NCI-H1436 (cell line): ENCODE measurements around the gene OR4K2.
"Not testable (repeated sequence)": the region's sequence is repeated elsewhere in the genome, so short reads cannot be mapped to it uniquely, and the experiment has no call there.

ENCODE experiments used
- DNase-seq: peaks from one replicate; lab custom pipeline; 2025; lab: John Stamatoyannopoulos, UW

The OR4K2 gene

GRCh38 chr14:19874842-19875241, at the start of gene OR4K2:
TSS of gene OR4K2 (plus strand) at chr14:19875142. CDS start at chr14:19876268, 1,126 bp downstream.
- no peak for DNase-seq

DNA sequence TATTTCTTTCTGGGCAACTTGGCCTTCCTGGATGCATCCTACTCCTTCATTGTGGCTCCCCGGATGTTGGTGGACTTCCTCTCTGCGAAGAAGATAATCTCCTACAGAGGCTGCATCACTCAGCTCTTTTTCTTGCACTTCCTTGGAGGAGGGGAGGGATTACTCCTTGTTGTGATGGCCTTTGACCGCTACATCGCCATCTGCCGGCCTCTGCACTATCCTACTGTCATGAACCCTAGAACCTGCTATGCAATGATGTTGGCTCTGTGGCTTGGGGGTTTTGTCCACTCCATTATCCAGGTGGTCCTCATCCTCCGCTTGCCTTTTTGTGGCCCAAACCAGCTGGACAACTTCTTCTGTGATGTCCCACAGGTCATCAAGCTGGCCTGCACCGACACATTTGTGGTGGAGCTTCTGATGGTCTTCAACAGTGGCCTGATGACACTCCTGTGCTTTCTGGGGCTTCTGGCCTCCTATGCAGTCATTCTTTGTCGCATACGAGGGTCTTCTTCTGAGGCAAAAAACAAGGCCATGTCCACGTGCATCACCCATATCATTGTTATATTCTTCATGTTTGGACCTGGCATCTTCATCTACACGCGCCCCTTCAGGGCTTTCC, 47.2 kb upstream of the OR4K2 start:
- DNase-seq: not testable (repeated sequence)

GRCh38 chr14:19828314-19828713, 46.6 kb upstream of the OR4K2 start:
- no peak for DNase-seq

GRCh38 chr14:19834203-19834848, 40.6 kb upstream of the OR4K2 start:
- not testable (repeated sequence) for DNase-seq

- DNase-seq: no peak
Measured at GRCh38 chr14:19838433-19838832, 36.5 kb upstream of the OR4K2 start.

GRCh38 chr14:19851365-19851764, 23.6 kb upstream of the OR4K2 start:
- DNase-seq: no peak

DNA sequence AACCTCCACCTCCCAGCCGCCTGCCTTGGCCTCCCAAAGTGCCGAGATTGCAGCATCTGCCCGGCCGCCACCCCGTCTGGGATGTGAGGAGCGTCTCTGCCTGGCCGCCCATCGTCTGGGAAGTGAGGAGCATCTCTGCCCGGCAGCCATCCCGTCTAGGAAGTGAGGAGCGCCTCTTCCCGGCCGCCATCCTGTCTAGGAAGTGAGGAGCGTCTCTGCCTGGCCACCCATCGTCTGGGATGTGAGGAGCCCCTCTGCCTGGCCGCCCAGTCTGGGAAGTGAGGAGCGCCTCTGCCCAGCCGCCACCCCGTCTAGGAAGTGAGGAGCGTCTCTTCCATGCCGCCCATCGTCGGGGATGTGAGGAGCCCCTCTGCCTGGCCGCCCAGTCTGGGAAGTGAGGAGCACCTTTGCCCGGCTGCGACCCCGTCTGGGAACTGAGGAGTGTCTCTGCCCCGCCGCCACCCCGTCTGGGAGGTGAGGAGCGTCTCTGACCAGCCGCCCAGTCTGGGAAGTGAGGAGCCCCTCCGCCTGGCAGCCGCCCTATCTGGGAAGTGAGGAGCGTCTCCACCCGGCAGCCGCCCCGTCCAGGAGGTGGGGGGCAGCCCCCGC, 8.8 kb upstream of the OR4K2 start:
- DNase-seq: not testable (repeated sequence)

- no peak for DNase-seq
Measured at GRCh38 chr14:19873178-19873577, 1.8 kb upstream of the OR4K2 start.

- no peak for DNase-seq
Measured at GRCh38 chr14:19878029-19878642, 3.2 kb downstream of the OR4K2 start.

DNA sequence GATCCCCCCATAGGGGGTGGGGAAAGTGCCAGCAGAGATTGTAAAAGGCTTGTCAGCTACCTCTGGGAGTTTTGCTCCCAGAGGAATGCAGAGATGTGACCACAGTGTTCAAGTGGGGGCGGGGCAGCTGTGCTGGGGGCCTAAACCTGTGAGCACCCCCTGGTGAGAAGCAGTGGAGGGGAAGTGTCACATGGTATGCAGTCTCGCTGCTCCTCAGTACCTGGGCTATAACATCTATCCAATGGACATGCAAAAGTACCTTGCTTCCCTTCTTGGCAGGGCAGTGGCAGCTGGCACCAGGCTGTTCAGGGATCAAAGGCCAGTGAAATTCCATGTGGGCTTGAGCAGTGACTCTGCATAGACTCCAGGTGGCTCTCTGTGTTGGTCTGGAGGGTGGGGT, 20.3 kb downstream of the OR4K2 start:
- no peak for DNase-seq

GRCh38 chr14:19900999-19901398, 26.1 kb downstream of the OR4K2 start:
- DNase-seq: no peak

DNA sequence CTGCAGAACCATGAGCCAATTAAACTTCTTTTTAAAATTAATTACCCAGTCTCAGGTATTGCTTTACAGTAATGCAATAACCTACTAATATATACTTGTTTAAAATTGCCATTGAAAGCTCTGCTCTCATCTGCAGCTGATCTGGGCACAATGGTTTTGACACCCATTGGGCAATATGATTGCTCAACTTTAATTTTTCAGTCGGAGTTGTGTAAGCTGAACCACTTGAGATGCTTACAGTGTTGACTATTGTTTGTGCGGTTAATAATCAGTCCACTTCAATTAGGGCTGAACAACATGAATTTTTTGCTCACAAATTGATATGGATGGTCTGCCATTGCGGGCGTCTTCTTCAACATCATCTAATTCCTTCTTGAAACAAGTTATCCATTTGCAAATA, 27.5 kb downstream of the OR4K2 start:
- no peak for DNase-seq

- DNase-seq: no peak
Measured at GRCh38 chr14:19906665-19907064, 31.7 kb downstream of the OR4K2 start.

GRCh38 chr14:19911114-19911513, 36.2 kb downstream of the OR4K2 start:
- DNase-seq: no peak

DNA sequence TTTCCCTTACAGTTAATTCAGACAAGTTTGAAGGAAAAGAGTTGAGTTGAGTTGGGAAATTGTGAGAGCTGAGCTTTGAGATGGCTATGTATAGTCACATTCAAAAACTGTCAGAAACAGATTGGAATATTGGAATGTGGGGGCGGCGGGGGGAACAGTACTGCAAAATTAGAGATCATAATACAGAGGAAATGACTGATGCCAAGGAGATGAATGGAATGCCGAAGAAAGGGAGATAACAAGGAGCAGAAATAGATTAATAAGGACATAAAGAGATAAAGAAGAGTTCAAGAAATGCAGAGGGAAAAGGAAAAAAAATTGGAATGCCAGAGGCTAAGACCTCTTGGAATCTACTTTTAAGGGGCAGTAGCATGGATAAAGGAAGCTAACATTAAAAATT, 42.3 kb downstream of the OR4K2 start:
- DNase-seq: no peak

DNA sequence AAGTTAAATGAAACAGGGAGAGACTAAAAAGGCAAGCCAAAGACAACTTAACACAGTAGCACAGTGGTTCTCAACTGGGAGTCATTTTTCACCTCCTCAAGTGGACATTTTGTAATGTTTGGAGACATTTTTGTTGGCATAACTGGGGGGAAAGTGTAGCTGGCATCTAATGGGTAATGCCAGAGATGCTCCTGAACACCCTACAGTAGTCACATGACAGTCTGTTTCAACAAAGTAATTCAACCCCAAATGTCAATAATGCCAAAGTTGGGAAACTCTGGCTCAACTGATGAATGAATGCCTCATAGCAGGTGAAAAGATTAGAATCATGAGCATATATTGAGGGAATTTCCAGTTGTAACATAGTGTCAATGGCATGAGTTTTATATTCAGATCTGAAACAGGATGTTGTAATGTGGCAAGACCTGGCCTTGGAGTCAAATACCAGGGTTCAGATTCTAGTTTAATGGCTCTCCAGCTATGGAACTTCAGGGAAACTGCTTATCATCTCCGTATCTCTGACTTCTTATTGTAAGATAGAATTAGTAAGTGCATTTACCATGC, 43.1 kb downstream of the OR4K2 start:
- no peak for DNase-seq

DNA sequence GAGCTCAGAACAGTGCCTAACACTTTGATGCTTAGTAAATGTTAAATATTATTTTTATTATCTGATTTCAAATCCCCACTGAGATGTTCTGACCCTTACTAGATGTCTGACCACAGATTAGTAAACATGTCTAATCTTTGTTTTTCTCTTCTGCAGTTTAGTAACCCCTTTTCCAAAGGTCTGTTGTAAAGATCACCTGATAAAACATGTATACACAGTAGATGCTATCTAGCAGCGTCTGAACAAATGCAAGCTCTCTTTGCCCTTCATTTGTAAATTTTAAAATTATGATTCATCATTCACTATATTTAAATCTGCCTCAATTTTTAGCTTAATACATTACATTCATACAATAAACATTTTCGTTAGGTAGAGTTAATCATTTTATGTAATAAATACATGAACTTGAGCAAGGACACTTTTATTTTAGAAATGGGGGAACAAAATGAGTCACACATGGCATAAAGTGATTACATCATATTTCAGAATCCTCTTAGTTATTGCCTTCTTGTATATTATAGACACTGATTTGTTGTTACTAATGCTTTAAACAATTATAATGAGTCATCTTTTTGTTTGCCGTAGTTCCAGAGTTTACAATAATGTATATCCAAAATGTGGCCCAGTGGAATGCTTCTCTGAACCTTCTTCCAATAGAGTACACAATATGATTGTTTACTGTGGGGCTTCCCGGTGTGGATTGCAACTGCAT, 43.8 kb downstream of the OR4K2 start:
- no peak for DNase-seq

DNA sequence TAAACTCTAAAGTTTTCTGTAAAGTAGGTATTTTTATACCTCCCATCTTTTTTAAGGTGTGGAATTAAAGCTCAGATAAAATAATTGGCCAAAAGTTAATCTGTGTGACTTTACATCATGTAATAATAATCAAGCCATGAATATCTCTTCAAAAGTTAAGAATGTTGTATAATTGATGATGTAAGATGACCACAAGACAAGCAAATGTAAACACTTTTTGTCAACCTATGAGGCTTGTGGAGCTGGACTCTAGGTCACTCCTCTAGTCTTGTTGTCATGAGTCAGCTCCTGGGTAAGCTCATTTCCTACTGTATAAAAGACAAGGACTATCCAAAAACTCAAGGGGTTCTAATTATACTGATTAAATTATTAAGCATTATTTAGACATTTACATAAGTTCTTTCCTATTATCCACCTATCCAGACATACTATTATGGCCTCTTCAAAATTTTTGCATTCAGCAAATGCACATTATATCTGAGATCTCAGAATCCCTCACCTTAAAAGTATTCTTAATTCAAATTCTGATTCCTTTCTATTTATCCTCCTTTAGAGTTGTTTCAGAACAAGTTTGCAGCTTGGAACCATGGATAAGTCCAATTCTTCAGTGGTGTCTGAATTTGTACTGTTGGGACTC, 45.2 kb downstream of the OR4K2 start, which contains the start of gene OR4K5:
Gene OR4K5 (plus strand): TSS at position 587 of the 637 bp plus-strand sequence. CDS start 0 bp downstream, at position 587.
- DNase-seq: no peak

GRCh38 chr14:19930617-19931016, 55.7 kb downstream of the OR4K2 start, which contains the start of gene OR4K1:
TSS of gene OR4K1 (plus strand) at chr14:19930917. CDS start at chr14:19935667, 4,750 bp downstream.
- no peak for DNase-seq
